ENCODE data around the gene RAB40C. TPM values are rescaled to one million over a fixed set of nuclear protein-coding genes. Genes with fewer than 3 reads are reported as not detected.

RAB40C gene
- total RNA-seq, 4 donors from 2014 or later: 103 to 161 (median 122) TPM

GRCh38 chr16:649631-650030, 59.8 kb downstream of the RAB40C start:
- intact Hi-C loops (cut with DNase I; ENCODE audit: low total_unique reads): no loop called here
- TF ChIP-seq POLR2A (IDR thresholded peaks at IDR 0.05): no peak
- TF ChIP-seq, protein P1, sequence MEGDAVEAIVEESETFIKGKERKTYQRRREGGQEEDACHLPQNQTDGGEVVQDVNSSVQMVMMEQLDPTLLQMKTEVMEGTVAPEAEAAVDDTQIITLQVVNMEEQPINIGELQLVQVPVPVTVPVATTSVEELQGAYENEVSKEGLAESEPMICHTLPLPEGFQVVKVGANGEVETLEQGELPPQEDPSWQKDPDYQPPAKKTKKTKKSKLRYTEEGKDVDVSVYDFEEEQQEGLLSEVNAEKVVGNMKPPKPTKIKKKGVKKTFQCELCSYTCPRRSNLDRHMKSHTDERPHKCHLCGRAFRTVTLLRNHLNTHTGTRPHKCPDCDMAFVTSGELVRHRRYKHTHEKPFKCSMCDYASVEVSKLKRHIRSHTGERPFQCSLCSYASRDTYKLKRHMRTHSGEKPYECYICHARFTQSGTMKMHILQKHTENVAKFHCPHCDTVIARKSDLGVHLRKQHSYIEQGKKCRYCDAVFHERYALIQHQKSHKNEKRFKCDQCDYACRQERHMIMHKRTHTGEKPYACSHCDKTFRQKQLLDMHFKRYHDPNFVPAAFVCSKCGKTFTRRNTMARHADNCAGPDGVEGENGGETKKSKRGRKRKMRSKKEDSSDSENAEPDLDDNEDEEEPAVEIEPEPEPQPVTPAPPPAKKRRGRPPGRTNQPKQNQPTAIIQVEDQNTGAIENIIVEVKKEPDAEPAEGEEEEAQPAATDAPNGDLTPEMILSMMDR (IDR thresholded peaks at IDR 0.05): no peak
- WGBS, 2 donors: 0 to 2% methylated on average over 7 to 38 of the region's 44 CpGs
- no peak for DNase-seq (ENCODE audit: low spot score in 2 of 2)
- H3K4me3 ChIP-seq (ENCODE audit: low read depth, poor library complexity, severe bottlenecking): peak overlapping the region; percentile 59

DNA sequence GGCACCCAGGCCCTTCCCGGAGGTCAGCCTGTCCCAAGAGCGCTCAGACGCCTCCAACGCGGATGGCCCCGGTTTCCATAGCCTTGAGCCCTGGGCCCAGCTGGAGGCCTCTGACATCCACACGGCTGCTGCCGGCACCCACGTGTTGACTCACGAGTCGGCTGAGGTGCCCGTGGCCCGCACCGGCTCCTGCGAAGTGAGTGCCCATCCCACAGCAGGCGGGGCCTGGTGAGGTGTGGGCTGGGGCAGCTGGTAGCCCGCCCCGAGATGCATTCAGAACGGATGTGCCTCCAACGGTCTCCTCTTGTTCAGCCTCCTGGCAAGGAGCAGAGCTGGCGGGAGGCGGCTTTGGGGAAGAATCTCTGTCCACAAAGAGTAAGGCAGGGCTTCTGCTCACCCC, 62.0 kb downstream of the RAB40C start:
- no peak for DNase-seq (ENCODE audit: low spot score in 2 of 2)
- TF ChIP-seq, protein P1 (IDR thresholded peaks at IDR 0.05): no peak
- no peak for TF ChIP-seq POLR2A (IDR thresholded peaks at IDR 0.05)
- intact Hi-C loops (cut with DNase I; ENCODE audit: low total_unique reads): no loop called here
- whole genome bisulfite sequencing, 2 donors: 81 to 93% methylated on average over 6 to 20 of the region's 22 CpGs
- H3K4me3 ChIP-seq (ENCODE audit: low read depth, poor library complexity, severe bottlenecking): no peak overlapping the region

- intact Hi-C loops (cut with DNase I; ENCODE audit: low total_unique reads): no loop called here
- no peak for TF ChIP-seq POLR2A (IDR thresholded peaks at IDR 0.05)
- TF ChIP-seq, protein P1 (IDR thresholded peaks at IDR 0.05): no peak
- WGBS, 2 donors: 76 to 77% methylated on average over 16 to 23 of the region's 28 CpGs
- no peak overlapping the region for H3K4me3 ChIP-seq (ENCODE audit: low read depth, poor library complexity, severe bottlenecking)
- DNase-seq (ENCODE audit: low spot score in 2 of 2): no peak
These were observed 62.8 kb downstream of the RAB40C start for GRCh38 chr16:652454-653305.

GRCh38 chr16:654034-654433, 64.2 kb downstream of the RAB40C start:
- intact Hi-C loops (cut with DNase I; ENCODE audit: low total_unique reads): no loop called here
- TF ChIP-seq, protein P1 (IDR thresholded peaks at IDR 0.05): no peak
- no peak for TF ChIP-seq POLR2A (IDR thresholded peaks at IDR 0.05)
- 92% methylated on average over 12 of the region's 12 CpGs for WGBS, 2 donors
- no peak for DNase-seq (ENCODE audit: low spot score in 2 of 2)
- H3K4me3 ChIP-seq (ENCODE audit: low read depth, poor library complexity, severe bottlenecking): no peak overlapping the region

- intact Hi-C loops (cut with DNase I; ENCODE audit: low total_unique reads): no loop called here
- 96% methylated on average over 8 to 15 of the region's 22 CpGs for WGBS, 2 donors
- no peak overlapping the region for H3K4me3 ChIP-seq (ENCODE audit: low read depth, poor library complexity, severe bottlenecking)
- TF ChIP-seq, protein P1 (IDR thresholded peaks at IDR 0.05): no peak
- TF ChIP-seq POLR2A (IDR thresholded peaks at IDR 0.05): no peak
- DNase-seq (ENCODE audit: low spot score in 2 of 2): no peak
These were observed 67.6 kb downstream of the RAB40C start for GRCh38 chr16:657487-657886.

Data from lower leg skin (tissue), 4 donors.